HepG2 (cell line): ENCODE results near the gene ASB16. TPM values are rescaled to one million over a fixed set of nuclear protein-coding genes. Genes with fewer than 3 reads are reported as not detected.
A peak's percentile ranks its signal among the peaks of the same experiment; 100 is the strongest.

Experiments used
- ATF7 ChIP-seq, 2 experiments: fragments of 450-650 bp in 1 of 2; sonication (generic) in 1 of 2; formaldehyde crosslinking in 1 of 2; IDR thresholded peaks; 2 replicates each; pipeline versions ENCODE4 v1.4.0 to v1.6.1; 2016 to 2020; ENCODE audit warnings: antibody characterized with exemption in 1 of 2, mild to moderate bottlenecking in 1 of 2, missing genetic modification reagents in 1 of 2
- CTCF ChIP-seq: sonication (generic); formaldehyde crosslinking; IDR thresholded peaks from 2 replicates; pipeline ENCODE4 v1.5.0; 2020; ENCODE audit warnings: mild to moderate bottlenecking, missing genetic modification reagents, moderate library complexity
- GATAD1 ChIP-seq: IDR thresholded peaks from 2 replicates; pipeline ENCODE4 v1.6.1; 2016; ENCODE audit warnings: missing genetic modification reagents, missing compliant biosample characterization
- HMGXB3 ChIP-seq: sonication (generic); formaldehyde crosslinking; IDR thresholded peaks from 2 replicates; pipeline ENCODE4 v1.4.0; 2020; ENCODE audit warnings: missing genetic modification reagents, borderline replicate concordance
- HNRNPL ChIP-seq: fragments of 200-400 bp; formaldehyde crosslinking; IDR thresholded peaks from 2 replicates; pipeline ENCODE4 v1.6.1; 2017; ENCODE audit warnings: mild to moderate bottlenecking, low read depth, low read length
- KDM6A ChIP-seq: IDR thresholded peaks from 2 replicates; pipeline ENCODE4 v1.6.1; 2016; ENCODE audit warnings: low read depth
- KLF11 ChIP-seq: IDR thresholded peaks from 2 replicates; pipeline ENCODE4 v1.6.1; 2016; ENCODE audit warnings: missing compliant biosample characterization
- KLF9 ChIP-seq: IDR thresholded peaks from 2 replicates; pipeline ENCODE4 v1.6.1; 2016; ENCODE audit warnings: low read depth
- NFKB2 ChIP-seq: sonication (generic); formaldehyde crosslinking; IDR thresholded peaks from 2 replicates; pipeline ENCODE4 v1.4.0; 2020; ENCODE audit warnings: missing genetic modification reagents, borderline replicate concordance
- PBX2 ChIP-seq: IDR thresholded peaks from 2 replicates; pipeline ENCODE4 v1.6.1; 2016; ENCODE audit warnings: control low read depth
- PHF8 ChIP-seq: sonication (generic); formaldehyde crosslinking; IDR thresholded peaks from 2 replicates; pipeline ENCODE4 v1.5.0; 2020; ENCODE audit warnings: missing genetic modification reagents
- POLR2G ChIP-seq: fragments of 200-400 bp; formaldehyde crosslinking; IDR thresholded peaks from 2 replicates; pipeline ENCODE4 v1.6.1; 2018; ENCODE audit warnings: mild to moderate bottlenecking, low read depth, low read length, moderate library complexity
- TARDBP ChIP-seq: sonication (generic); formaldehyde crosslinking; IDR thresholded peaks from 2 replicates; pipeline ENCODE4 v1.8.0; 2022; ENCODE audit warnings: mild to moderate bottlenecking, missing genetic modification reagents
- THAP8 ChIP-seq: sonication (generic); formaldehyde crosslinking; IDR thresholded peaks from 2 replicates; pipeline ENCODE4 v1.5.1; 2020; ENCODE audit warnings: missing genetic modification reagents, mild to moderate bottlenecking, borderline replicate concordance
- TRAFD1 ChIP-seq: sonication (generic); formaldehyde crosslinking; IDR thresholded peaks from 2 replicates; pipeline ENCODE4 v1.5.1; 2020; ENCODE audit warnings: missing genetic modification reagents, mild to moderate bottlenecking, borderline replicate concordance
- ZMYM4 ChIP-seq: sonication (generic); formaldehyde crosslinking; IDR thresholded peaks from 2 replicates; pipeline ENCODE4 v1.8.1; 2023; ENCODE audit warnings: mild to moderate bottlenecking, missing genetic modification reagents
- ZNF12 ChIP-seq: sonication (generic); formaldehyde crosslinking; IDR thresholded peaks from 2 replicates; pipeline ENCODE4 v1.5.0; 2020; ENCODE audit warnings: missing genetic modification reagents
- ZNF562 ChIP-seq: sonication (generic); formaldehyde crosslinking; IDR thresholded peaks from 2 replicates; pipeline ENCODE4 v1.8.0; 2022; ENCODE audit warnings: missing genetic modification reagents, borderline replicate concordance
- ZNF567 ChIP-seq: sonication (generic); formaldehyde crosslinking; IDR thresholded peaks from 2 replicates; pipeline ENCODE4 v1.8.1; 2023; ENCODE audit warnings: mild to moderate bottlenecking, missing genetic modification reagents, borderline replicate concordance
- ZNF878 ChIP-seq: sonication (generic); formaldehyde crosslinking; IDR thresholded peaks from 2 replicates; pipeline ENCODE4 v1.8.1; 2023; ENCODE audit warnings: mild to moderate bottlenecking, missing genetic modification reagents, moderate library complexity
- polyA plus RNA-seq, 8 experiments: library from polyadenylated mRNA; depleted of rRNA in 3 of 8; stranded (reverse) in 7 of 8; unstranded in 1 of 8; fragments of >200 nt; fragmentation: Illumina TruSeq in 4 of 8; extraction: Trizol in 4 of 8; gene quantifications; 2 replicates each; pipeline versions ENCODE4 v1.2.1 to v1.2.3, GENCODE V29; 2011 to 2016; ENCODE audit warnings: low read depth in 4 of 8, missing spikeins in 1 of 8, mixed read lengths in 1 of 8; ENCODE audit not compliant: insufficient read depth in 1 of 8
- total RNA-seq, 5 experiments: library from RNA; depleted of rRNA; stranded (reverse); fragments of >200 nt; fragmentation: Illumina TruSeq; extraction: Trizol; gene quantifications; 2 replicates each; pipeline ENCODE4 v1.2.3, GENCODE V29; 2016; ENCODE audit warnings: low read depth in 1 of 5

The ASB16 gene
- total and polyA plus RNA-seq, 2 of the 13 experiments (the other 11 are each of a cell fraction or from before 2014, with no cell fraction given), result 0.07 TPM; not detected in 1

GRCh38 chr17:44200478-44201155 lies 30.1 kb downstream of the ASB16 start (continued):
- no peak for TF ChIP-seq THAP8 (CRISPR knock-in tag)
- TF ChIP-seq GATAD1, result peak; percentile 13
- TF ChIP-seq ZNF567 (CRISPR knock-in tag), result 0 out of 2 replicates have a peak, but pooled peaks have one; percentile 20
- 0 out of 2 replicates have a peak, but pooled peaks have one; percentile 9 for TF ChIP-seq ZMYM4 (CRISPR knock-in tag)
- TF ChIP-seq HNRNPL, result peak; percentile 63; the same call in 1 of the 2 replicates
- no peak for TF ChIP-seq TRAFD1 (CRISPR knock-in tag)
- TF ChIP-seq NFKB2, result peak; percentile 85; the same call in 1 of the 2 replicates
- TF ChIP-seq CTCF, result peak; percentile 43
- no peak for TF ChIP-seq ZNF878 (CRISPR knock-in tag)
- peak; percentile 67 for TF ChIP-seq POLR2G
- TF ChIP-seq KLF11, result no peak
- no peak for TF ChIP-seq KDM6A (CRISPR knock-in tag)
- peak; percentile 84 for TF ChIP-seq PHF8 (CRISPR knock-in tag)
- TF ChIP-seq ATF7 (IDR thresholded peaks at IDR 0.05), result no peak
- no peak for TF ChIP-seq ATF7 (CRISPR knock-in tag; IDR thresholded peaks at IDR 0.05)
- TF ChIP-seq ZNF562 (CRISPR knock-in tag), result no peak
- TF ChIP-seq KLF9, result 0 out of 2 replicates have a peak, but pooled peaks have one; percentile 35
- no peak for TF ChIP-seq PBX2
- TF ChIP-seq HMGXB3 (CRISPR knock-in tag), result peak; percentile 44; the same call in 1 of the 2 replicates
- TF ChIP-seq ZNF12, result no peak
- TF ChIP-seq TARDBP (CRISPR knock-in tag), result peak; percentile 24
